GM12878 (cell line): Measurements from ENCODE around the gene TMEM255B. TPM values are rescaled to one million over a fixed set of nuclear protein-coding genes. Genes with fewer than 3 reads are reported as not detected.

Experiments
- ATAC-seq: fragments of 200-7000 bp; cut with Tn5 transposase; 3 replicates; pipeline ENCODE4 v1.9.1; 2020; ENCODE audit warnings: mild to moderate bottlenecking, moderate library complexity
- BruUV-seq: library from RNA; stranded (reverse); fragments of 400-500 nt; replicated peaks from 2 replicates; lab custom pipeline; 2021; lab: Mats Ljungman, UMichigan
- CTCF ChIA-PET: fragments of 300-600 bp; sonication (Branson Sonifier 250); formaldehyde crosslinking; extraction: SDS; loops from one replicate; lab custom pipeline; 2021; ENCODE audit warnings: inconsistent platforms; lab: Yijun Ruan, JAX
- POLR2A ChIA-PET: fragments of 350-600 bp; formaldehyde crosslinking; extraction: SDS; loops from one replicate; lab custom pipeline; 2021; ENCODE audit warnings: inconsistent platforms; lab: Charles Lee
- RAD21 ChIA-PET: fragments of 300-600 bp; sonication (Branson Sonifier 250); formaldehyde crosslinking; loops from one replicate; lab custom pipeline; 2023; ENCODE audit warnings: antibody characterized with exemption; ENCODE audit not compliant: unreplicated experiment; lab: Charles Lee
- SMC1A ChIA-PET: fragments of 300-600 bp; sonication (Branson Sonifier 250); formaldehyde crosslinking; loops from one replicate; lab custom pipeline; 2023; ENCODE audit not compliant: unreplicated experiment, uncharacterized antibody; lab: Charles Lee
- DNase-seq: peaks from one replicate; pipeline ENCODE4 v3.0.0-alpha.2; 2011; ENCODE audit warnings: low read depth, low spot score
- FAIRE-seq: peaks from 3 replicates; lab custom pipeline; 2011; peaks lifted over from hg19 to GRCh38; lab: Jason Lieb, UNC
- H2AFZ ChIP-seq: 2 replicates; pipeline ENCODE4 v1.6.0; 2011; ENCODE audit warnings: low read depth, low read length, control low read depth; ENCODE audit not compliant: control insufficient read depth
- H3K27ac ChIP-seq: 2 replicates; pipeline ENCODE4 v1.5.1; 2011; ENCODE audit warnings: control low read depth; ENCODE audit not compliant: control insufficient read depth, insufficient read depth
- H3K27me3 ChIP-seq, 2 experiments: replicated peaks in 1 of 2; 2 replicates each; pipeline versions ENCODE4 v1.6.0 to v1.6.1; 2011; ENCODE audit warnings: low read length in 1 of 2; ENCODE audit not compliant: control insufficient read depth in 2 of 2, insufficient read depth in 2 of 2
- H3K36me3 ChIP-seq, 2 experiments: 2 replicates each; pipeline ENCODE4 v1.5.1; 2011; ENCODE audit warnings: low read length in 1 of 2; ENCODE audit not compliant: control insufficient read depth in 2 of 2, insufficient read depth in 2 of 2
- H3K4me1 ChIP-seq: 2 replicates; pipeline ENCODE4 v1.6.1; 2011; ENCODE audit warnings: mild to moderate bottlenecking, low read length, moderate library complexity, mixed read lengths; ENCODE audit not compliant: control insufficient read depth, insufficient read depth
- H3K4me2 ChIP-seq: 2 replicates; pipeline ENCODE4 v1.6.0; 2011; ENCODE audit warnings: control low read depth; ENCODE audit not compliant: control insufficient read depth, insufficient read depth
- H3K4me3 ChIP-seq: fragments of 200-600 bp; sonication (generic); 2 replicates; pipeline ENCODE4 v1.5.1; 2016
- H3K79me2 ChIP-seq: 2 replicates; pipeline ENCODE4 v1.6.0; 2011; ENCODE audit warnings: low read length; ENCODE audit not compliant: control insufficient read depth, insufficient read depth
- H3K9ac ChIP-seq: 2 replicates; pipeline ENCODE4 v1.8.0; 2011; ENCODE audit warnings: low read length, control low read depth, mixed read lengths; ENCODE audit not compliant: control insufficient read depth, insufficient read depth
- H3K9me3 ChIP-seq: replicated peaks from 3 replicates; pipeline ENCODE4 v1.5.1; 2011; ENCODE audit warnings: mild to moderate bottlenecking, low read length; ENCODE audit not compliant: control insufficient read depth, insufficient read depth
- H4K20me1 ChIP-seq: 2 replicates; pipeline ENCODE4 v1.6.0; 2011; ENCODE audit not compliant: control insufficient read depth, insufficient read depth
- EED ChIP-seq: sonication (generic); IDR thresholded peaks from 2 replicates; pipeline ENCODE4 v1.6.1; 2016; ENCODE audit warnings: antibody characterized with exemption, low read depth
- HCFC1 ChIP-seq: fragments of 150-350 bp; IDR thresholded peaks from 2 replicates; pipeline ENCODE4 v1.6.1; 2014; ENCODE audit warnings: low read length
- IKZF1 ChIP-seq: fragments of 450-650 bp; conservative IDR thresholded peaks from 2 replicates; pipeline ENCODE4 v1.6.1; 2017; ENCODE audit warnings: antibody characterized with exemption, mild to moderate bottlenecking
- PAX5 ChIP-seq: IDR thresholded peaks from 2 replicates; pipeline ENCODE4 v1.6.1; 2011; ENCODE audit warnings: low read depth, low read length, borderline replicate concordance
- PML ChIP-seq: IDR thresholded peaks from 2 replicates; pipeline ENCODE4 v1.6.1; 2012; ENCODE audit warnings: low read length, inconsistent platforms
- POU2F2 ChIP-seq: IDR thresholded peaks from 3 replicates; pipeline ENCODE4 v1.6.1; 2011; ENCODE audit warnings: low read depth, mild to moderate bottlenecking, low read length, borderline replicate concordance
- PRDM15 ChIP-seq: fragments of 450-650 bp; formaldehyde crosslinking; IDR thresholded peaks from 2 replicates; pipeline ENCODE4 v1.4.0; 2020; ENCODE audit warnings: mild to moderate bottlenecking, moderate library complexity
- SIN3A ChIP-seq: IDR thresholded peaks from 2 replicates; pipeline ENCODE4 v1.6.1; 2012; ENCODE audit warnings: low read depth, low read length, improper control_type of control experiment
- SUPT20H ChIP-seq: IDR thresholded peaks from 2 replicates; pipeline ENCODE4 v1.6.1; 2011; ENCODE audit warnings: low read depth, mild to moderate bottlenecking, low read length, moderate library complexity, borderline replicate concordance; ENCODE audit not compliant: control insufficient read depth
- TARDBP ChIP-seq: IDR thresholded peaks from 2 replicates; pipeline ENCODE4 v1.6.1; 2016; ENCODE audit warnings: borderline replicate concordance
- USF2 ChIP-seq: IDR thresholded peaks from 2 replicates; pipeline ENCODE4 v1.6.1; 2011; ENCODE audit warnings: low read depth, low read length, improper control_type of control experiment, borderline replicate concordance
- WGBS: methylation state at CpG from one replicate; pipeline ENCODE4 v1.1.6; 2016; ENCODE audit warnings: low lambda C conversion rate; ENCODE audit not compliant: insufficient replicate concordance, insufficient coverage; ENCODE audit errors: missing lambda C conversion rate; 5-methylcytosine and 5-hydroxymethylcytosine counted together
- in situ Hi-C: fragments of 300-500 bp; cut with MboI; formaldehyde crosslinking; loops from 9 replicates; pipeline ENCODE4 v1.14.3; 2018; ENCODE audit warnings: mixed read lengths
- intact Hi-C: fragments of 100-400 bp; cut with micrococcal nuclease; formaldehyde crosslinking; loops from one replicate; pipeline ENCODE4 v1.14.2; 2022; ENCODE audit not compliant: unreplicated experiment
- polyA plus RNA-seq, 11 experiments: library from polyadenylated mRNA; depleted of rRNA in 4 of 11; unstranded in 6 of 11; stranded (reverse) in 5 of 11; fragments of >200 nt; fragmentation: Nextera tagmentation in 4 of 11; fragmentation: Illumina TruSeq in 1 of 11; extraction: Ambion mirVana in 4 of 11; extraction: Trizol in 1 of 11; gene quantifications; 1 replicate in 1 of 11; 2 replicates in 10 of 11; pipeline versions ENCODE4 v1.2.1 to v1.2.3, GENCODE V29; 2011 to 2016; ENCODE audit warnings: inconsistent platforms in 2 of 11, missing spikeins in 2 of 11, low read depth in 1 of 11
- total RNA-seq, 4 experiments: library from RNA; depleted of rRNA in 3 of 4; stranded (reverse); fragments of >200 nt in 3 of 4; fragmentation: Illumina TruSeq in 1 of 4; extraction: Trizol in 1 of 4; gene quantifications; 2 replicates each; pipeline versions ENCODE4 v1.2.1 to v1.2.3, GENCODE V29; 2013 to 2021

The TMEM255B gene
- total and polyA plus RNA-seq, 10 of the 15 experiments (the other 5 are each of a cell fraction or from before 2014, with no cell fraction given), result 0.04 to 0.62 (median 0.13) TPM; not detected in 3

GRCh38 chr13:113791761-113792160, 32.7 kb downstream of the TMEM255B start:
- H3K27ac ChIP-seq, result no peak overlapping the region
- no peak overlapping the region for H2AFZ ChIP-seq
- ATAC-seq, result no peak
- no peak for TF ChIP-seq HCFC1
- TF ChIP-seq TARDBP, result no peak
- TF ChIP-seq PML, result no peak
- TF ChIP-seq PRDM15, result no peak
- no peak for TF ChIP-seq PAX5
- TF ChIP-seq USF2, result no peak
- TF ChIP-seq POU2F2, result no peak
- TF ChIP-seq IKZF1, result no peak
- TF ChIP-seq EED, result no peak
- no peak for TF ChIP-seq SUPT20H
- no peak for TF ChIP-seq SIN3A
- ChIA-PET CTCF (no interaction called here), RAD21 (no interaction called here), POLR2A (no interaction called here), SMC1A (no interaction called here)
- H3K4me1 ChIP-seq, result no peaks in the 10 kb centered on the region
- in situ Hi-C loops (no loop called here), intact Hi-C loops (no loop called here)
- no peaks in the 10 kb centered on the region for H3K36me3 ChIP-seq
- FAIRE-seq, result no peak
- no peaks in the 10 kb centered on the region for H3K9me3 ChIP-seq
- H3K4me2 ChIP-seq, result no peak overlapping the region
- H3K9ac ChIP-seq, result no peak overlapping the region
- no peaks in the 10 kb centered on the region for H3K79me2 ChIP-seq
- 86% methylated on average over 19 of the region's 19 CpGs for WGBS
- no peaks in the 10 kb centered on the region for H3K27me3 ChIP-seq
- no peak overlapping the region for H3K4me3 ChIP-seq
- DNase-seq, result no peak
- BruUV-seq, result no TSS peak
- H4K20me1 ChIP-seq, result no peaks in the 10 kb centered on the region
